ENCODE data around the gene HOXA13. TPM values are rescaled to one million over a fixed set of nuclear protein-coding genes. Genes with fewer than 3 reads are reported as not detected.

Gene HOXA13
- total and polyA plus RNA-seq, 2 experiments from 2014 or later = not detected

GRCh38 chr7:27242154-27242553, 42.3 kb upstream of the HOXA13 start:
- Mint-ChIP-seq H3K36me3 (ENCODE audit: low read depth) (no peaks in the 10 kb centered on the region), H3K4me1 (peaks cover 51% of the 10 kb centered on the region), H3K27ac (no peak overlapping the region), H3K27me3 (ENCODE audit: insufficient read depth, low read depth, poor library complexity) (peaks cover 97% of the 10 kb centered on the region), H3K4me3 (peak overlapping the region; percentile 51; the same call in 2 of the 3 replicates), H3K9me3 (no peaks in the 10 kb centered on the region)
- no peak overlapping the region for H3K27ac ChIP-seq (ENCODE audit: low read depth)
- peaks cover 58% of the 10 kb centered on the region for H3K4me1 ChIP-seq (ENCODE audit: insufficient read depth)
- H3K27me3 ChIP-seq (ENCODE audit: insufficient read depth) = peaks cover 100% of the 10 kb centered on the region
- no peaks in the 10 kb centered on the region for H3K9me2 ChIP-seq (ENCODE audit: insufficient read depth)
- H2AFZ ChIP-seq = no peak overlapping the region
- peak overlapping the region; percentile 43 for H3K4me3 ChIP-seq
- H3K4me2 ChIP-seq = peak overlapping the region; percentile 75
- no peaks in the 10 kb centered on the region for H3K79me2 ChIP-seq (replicated peaks; ENCODE audit: insufficient read depth)
- no peak for ATAC-seq
- TF ChIP-seq EZH2 (IDR thresholded peaks at IDR 0.05; ENCODE audit: low read depth, unreplicated experiment) = peak; percentile 76
- TF ChIP-seq ZNF331 (CRISPR knock-in tag; IDR thresholded peaks at IDR 0.05; ENCODE audit: low read depth) = no peak
- H3K36me3 ChIP-seq (ENCODE audit: insufficient read depth) = no peaks in the 10 kb centered on the region
- H4K20me1 ChIP-seq (replicated peaks; ENCODE audit: insufficient read depth) = peaks cover 43% of the 10 kb centered on the region
- H3F3A ChIP-seq (replicated peaks; ENCODE audit: low read depth) = peaks cover 52% of the 10 kb centered on the region
- DNase-seq (ENCODE audit: low spot score) = no peak

DNA sequence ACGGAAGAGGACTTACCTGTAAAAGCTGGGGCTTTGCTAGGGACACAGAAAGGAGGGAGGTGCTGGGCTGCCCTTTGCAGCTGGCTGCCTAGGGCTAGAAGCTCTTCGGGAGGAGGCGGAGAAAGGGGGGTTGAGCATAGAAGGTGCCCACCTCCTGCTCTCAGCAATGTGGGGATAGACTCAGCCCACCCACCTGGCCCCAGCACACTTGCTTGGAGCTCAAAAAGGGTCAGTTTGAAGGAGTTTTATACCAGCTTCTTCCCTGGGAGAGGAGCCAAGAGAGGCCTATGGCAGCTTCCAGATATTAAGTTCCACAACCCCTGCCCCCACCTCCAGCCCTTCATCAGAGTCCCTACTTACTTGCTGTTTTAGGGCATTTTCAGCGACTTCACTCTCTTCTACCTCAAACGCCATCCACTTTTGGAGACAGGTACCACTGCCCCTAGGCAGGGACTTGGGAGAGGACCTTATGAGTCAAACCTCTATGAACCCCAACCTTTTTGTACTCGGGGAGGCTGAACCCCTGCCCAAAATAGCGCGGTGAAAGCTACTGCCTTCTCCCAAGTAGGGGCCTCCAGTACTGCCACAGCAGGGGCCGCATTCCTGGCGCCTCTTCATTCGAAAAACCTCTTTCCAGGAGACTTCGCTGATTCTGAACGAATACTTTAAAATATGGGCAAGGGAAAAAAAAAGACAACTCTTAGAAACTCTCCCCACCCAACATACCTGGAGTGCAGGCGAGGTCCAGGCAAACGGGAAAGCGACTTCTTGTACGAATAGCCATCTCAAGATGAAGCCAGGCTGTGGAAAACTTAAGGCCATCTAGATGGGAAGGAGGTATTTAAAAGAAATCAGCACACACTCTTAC, 41.5 kb upstream of the HOXA13 start:
- Histone ChIP-seq H3K27me3 (ENCODE audit: insufficient read depth) (peaks cover 100% of the 10 kb centered on the region), H4K20me1 (replicated peaks; ENCODE audit: insufficient read depth) (peaks cover 37% of the 10 kb centered on the region), H2AFZ (no peak overlapping the region), H3K9me2 (ENCODE audit: insufficient read depth) (no peaks in the 10 kb centered on the region), H3K36me3 (ENCODE audit: insufficient read depth) (no peaks in the 10 kb centered on the region), H3K79me2 (replicated peaks; ENCODE audit: insufficient read depth) (no peaks in the 10 kb centered on the region), H3K4me1 (ENCODE audit: insufficient read depth) (peaks cover 51% of the 10 kb centered on the region), H3F3A (replicated peaks; ENCODE audit: low read depth) (peaks cover 47% of the 10 kb centered on the region), H3K4me2 (peak overlapping the region; percentile 75), H3K4me3 (peak overlapping the region; percentile 32; the same call in 1 of the 2 replicates), H3K27ac (ENCODE audit: low read depth) (no peak overlapping the region)
- ATAC-seq = peak; percentile 0; the same call in 1 of the 3 replicates
- peak; percentile 57 for DNase-seq (ENCODE audit: low spot score)
- peaks cover 47% of the 10 kb centered on the region for H3K4me1 Mint-ChIP-seq
- H3K9me3 Mint-ChIP-seq = no peaks in the 10 kb centered on the region
- no peaks in the 10 kb centered on the region for H3K36me3 Mint-ChIP-seq (ENCODE audit: low read depth)
- H3K27ac Mint-ChIP-seq = no peak overlapping the region
- H3K27me3 Mint-ChIP-seq (ENCODE audit: insufficient read depth, low read depth, poor library complexity) = peaks cover 97% of the 10 kb centered on the region
- TF ChIP-seq EZH2phosphoT487 (IDR thresholded peaks at IDR 0.05; ENCODE audit: unreplicated experiment) (peak; percentile 35), STAT1 (IDR thresholded peaks at IDR 0.05; ENCODE audit: unreplicated experiment) (no peak), ZNF462 (CRISPR knock-in tag; IDR thresholded peaks at IDR 0.05) (no peak), EZH2 (IDR thresholded peaks at IDR 0.05; ENCODE audit: low read depth, unreplicated experiment) (peak; percentile 58)
- peak overlapping the region; percentile 36; the same call in 1 of the 3 replicates for H3K4me3 Mint-ChIP-seq

All from GM23338 (cell line).